ENCODE measurements around the gene SUPT3H. TPM values are rescaled to one million over a fixed set of nuclear protein-coding genes. Genes with fewer than 3 reads are reported as not detected.
A peak's percentile ranks its signal among the peaks of the same experiment; 100 is the strongest.

Gene SUPT3H
- total RNA-seq, 2 experiments from 2014 or later, result 10.1 to 11.6 TPM

- no peaks in the 10 kb centered on the region for H3K9me3 Mint-ChIP-seq
- DNase-seq (no peak), ATAC-seq (ENCODE audit: low read depth) (no peak)
- no peaks in the 10 kb centered on the region for H3K27me3 Mint-ChIP-seq
- POLR2A ChIA-PET, result interaction anchor here (1.0 to 2.2 kb wide), 5 partner anchors 9 to 721 kb away, joined by 3 to 13 read pairs (median 4); partner anchors contain the start of gene RUNX2
- peaks cover 1% of the 10 kb centered on the region for H3K36me3 Mint-ChIP-seq
- H3K4me1 Mint-ChIP-seq, result peaks cover 23% of the 10 kb centered on the region
- H3K27ac Mint-ChIP-seq, result peak overlapping the region; percentile 97
- peak overlapping the region; percentile 99 for H3K4me3 Mint-ChIP-seq
Measured at GRCh38 chr6:45376310-45377042, 1.3 kb downstream of the SUPT3H start.

GRCh38 chr6:45375449-45375848, 2.3 kb downstream of the SUPT3H start:
- Mint-ChIP-seq H3K4me3 (no peak overlapping the region), H3K36me3 (peaks cover 1% of the 10 kb centered on the region), H3K27me3 (no peaks in the 10 kb centered on the region), H3K27ac (no peak overlapping the region), H3K9me3 (no peaks in the 10 kb centered on the region), H3K4me1 (peaks cover 25% of the 10 kb centered on the region)
- POLR2A ChIA-PET, result no interaction called here
- no peak for DNase-seq
- no peak for ATAC-seq (ENCODE audit: low read depth)

DNA sequence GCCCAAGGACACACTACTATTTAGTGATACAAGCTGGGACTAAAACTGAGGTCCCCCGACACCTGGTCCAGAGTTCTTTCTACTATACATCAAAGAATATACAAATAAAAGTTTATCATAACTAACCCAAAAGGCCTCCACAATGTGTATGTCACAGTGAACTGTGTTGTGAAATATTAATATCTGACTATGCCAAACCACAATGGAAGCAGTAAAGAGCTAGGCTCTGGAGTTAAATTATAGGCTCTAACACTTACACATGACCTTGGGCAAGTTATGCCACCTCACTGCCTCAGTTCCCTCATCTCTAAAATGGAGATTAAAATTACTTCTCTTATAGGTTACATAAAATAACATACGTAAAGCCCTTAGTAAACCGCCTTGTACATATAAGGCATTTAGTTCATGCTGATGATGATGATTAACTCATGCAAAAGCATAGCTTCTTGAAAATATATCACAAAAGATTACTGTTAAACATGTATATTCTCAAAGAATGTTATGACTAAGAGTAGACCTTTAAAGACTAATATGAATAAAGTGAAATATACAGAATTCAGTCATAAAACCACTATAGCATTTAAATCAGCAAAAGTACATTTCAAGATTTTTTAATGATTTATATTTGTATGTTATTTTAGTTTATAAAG, 5.7 kb downstream of the SUPT3H start:
- H3K27me3 Mint-ChIP-seq, result no peaks in the 10 kb centered on the region

GRCh38 chr6:45369870-45370269, 7.9 kb downstream of the SUPT3H start:
- Mint-ChIP-seq H3K4me3 (no peak overlapping the region), H3K9me3 (no peaks in the 10 kb centered on the region), H3K27me3 (no peaks in the 10 kb centered on the region), H3K27ac (no peak overlapping the region), H3K4me1 (peaks cover 6% of the 10 kb centered on the region), H3K36me3 (peaks cover 9% of the 10 kb centered on the region)
- ATAC-seq (ENCODE audit: low read depth) (no peak), DNase-seq (no peak)
- POLR2A ChIA-PET, result no interaction called here

More for the DNA sequence above, 5.7 kb downstream of the SUPT3H start:
- POLR2A ChIA-PET, result no interaction called here
- Mint-ChIP-seq H3K27ac (no peak overlapping the region), H3K36me3 (peaks cover 7% of the 10 kb centered on the region), H3K4me3 (no peak overlapping the region), H3K9me3 (no peaks in the 10 kb centered on the region), H3K4me1 (peaks cover 19% of the 10 kb centered on the region)
- ATAC-seq (ENCODE audit: low read depth), result no peak
- no peak for DNase-seq

GRCh38 chr6:45367999-45368398, 9.7 kb downstream of the SUPT3H start:
- Mint-ChIP-seq H3K27ac (no peak overlapping the region), H3K9me3 (no peaks in the 10 kb centered on the region), H3K4me1 (peaks cover 6% of the 10 kb centered on the region), H3K4me3 (no peak overlapping the region), H3K27me3 (no peaks in the 10 kb centered on the region), H3K36me3 (peaks cover 9% of the 10 kb centered on the region)
- DNase-seq (no peak), ATAC-seq (ENCODE audit: low read depth) (no peak)
- POLR2A ChIA-PET, result interaction anchor here (0.6 to 0.7 kb wide), 2 partner anchors 9 to 928 kb away, joined by 3 read pairs; no protein-coding TSS in a partner anchor

DNA sequence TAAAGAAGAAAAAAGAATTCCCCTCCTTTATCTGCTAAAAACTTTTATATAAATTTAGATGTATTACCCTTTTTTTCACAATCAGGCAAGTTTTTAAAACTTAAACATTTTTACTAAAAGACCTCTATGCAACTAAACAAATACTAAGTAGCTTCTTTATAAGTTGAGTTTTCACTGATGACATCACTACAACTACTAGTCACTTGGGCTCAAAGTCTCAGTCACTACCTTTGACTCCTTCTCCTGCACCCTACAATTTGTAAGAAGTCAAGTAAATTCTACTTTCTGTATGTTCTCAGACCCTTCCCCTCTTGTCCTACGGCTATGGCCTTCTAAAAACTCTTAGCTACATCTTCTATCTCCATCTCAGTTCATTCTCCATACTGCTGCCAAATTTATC, 11.2 kb downstream of the SUPT3H start:
- Mint-ChIP-seq H3K4me3 (no peak overlapping the region), H3K27me3 (no peaks in the 10 kb centered on the region), H3K36me3 (peaks cover 12% of the 10 kb centered on the region), H3K27ac (no peak overlapping the region), H3K4me1 (peaks cover 6% of the 10 kb centered on the region), H3K9me3 (no peaks in the 10 kb centered on the region)
- DNase-seq, result no peak
- no peak for ATAC-seq (ENCODE audit: low read depth)
- POLR2A ChIA-PET, result interaction anchor here (1.0 kb wide), 1 partner anchor 22 kb away, joined by 3 read pairs; no protein-coding TSS in a partner anchor

DNA sequence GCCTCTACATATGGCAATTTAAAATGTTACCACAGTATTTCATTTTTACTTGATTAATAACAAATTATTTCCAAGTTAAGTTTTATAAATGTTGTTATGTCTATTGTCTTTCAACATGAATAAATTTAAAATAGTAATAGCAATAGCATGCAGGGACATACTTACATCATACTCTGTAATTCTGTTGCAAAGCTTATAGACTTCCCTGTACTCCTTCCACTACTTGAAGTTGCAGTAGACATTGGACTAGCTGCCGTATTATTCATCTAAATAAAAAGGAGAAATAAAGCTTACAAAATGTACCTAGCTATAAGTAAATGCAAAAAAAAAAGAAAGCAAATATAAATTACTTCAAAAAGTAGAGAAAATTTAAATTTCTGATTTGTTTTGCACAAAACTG, 12.7 kb downstream of the SUPT3H start:
- POLR2A ChIA-PET, result no interaction called here
- H3K27ac Mint-ChIP-seq, result no peak overlapping the region
- peaks cover 4% of the 10 kb centered on the region for H3K4me1 Mint-ChIP-seq
- DNase-seq (no peak), ATAC-seq (ENCODE audit: low read depth) (no peak)
- H3K4me3 Mint-ChIP-seq, result no peak overlapping the region
- H3K27me3 Mint-ChIP-seq, result no peaks in the 10 kb centered on the region
- no peaks in the 10 kb centered on the region for H3K9me3 Mint-ChIP-seq
- peaks cover 12% of the 10 kb centered on the region for H3K36me3 Mint-ChIP-seq

- no peaks in the 10 kb centered on the region for H3K9me3 Mint-ChIP-seq
- no peak overlapping the region for H3K4me3 Mint-ChIP-seq
- H3K4me1 Mint-ChIP-seq, result peaks cover 3% of the 10 kb centered on the region
- POLR2A ChIA-PET, result no interaction called here
- peaks cover 7% of the 10 kb centered on the region for H3K36me3 Mint-ChIP-seq
- no peaks in the 10 kb centered on the region for H3K27me3 Mint-ChIP-seq
- H3K27ac Mint-ChIP-seq, result no peak overlapping the region
- DNase-seq (no peak), ATAC-seq (ENCODE audit: low read depth) (no peak)
Measured at GRCh38 chr6:45364466-45364865, 13.3 kb downstream of the SUPT3H start.

- H3K27me3 Mint-ChIP-seq, result no peaks in the 10 kb centered on the region
- no peaks in the 10 kb centered on the region for H3K9me3 Mint-ChIP-seq
- ATAC-seq (ENCODE audit: low read depth) (no peak), DNase-seq (no peak)
- H3K27ac Mint-ChIP-seq, result no peak overlapping the region
- no peak overlapping the region for H3K4me3 Mint-ChIP-seq
- H3K4me1 Mint-ChIP-seq, result peaks cover 10% of the 10 kb centered on the region
- POLR2A ChIA-PET, result no interaction called here
- peaks cover 7% of the 10 kb centered on the region for H3K36me3 Mint-ChIP-seq
Measured at GRCh38 chr6:45353654-45354053, 24.1 kb downstream of the SUPT3H start.

DNA sequence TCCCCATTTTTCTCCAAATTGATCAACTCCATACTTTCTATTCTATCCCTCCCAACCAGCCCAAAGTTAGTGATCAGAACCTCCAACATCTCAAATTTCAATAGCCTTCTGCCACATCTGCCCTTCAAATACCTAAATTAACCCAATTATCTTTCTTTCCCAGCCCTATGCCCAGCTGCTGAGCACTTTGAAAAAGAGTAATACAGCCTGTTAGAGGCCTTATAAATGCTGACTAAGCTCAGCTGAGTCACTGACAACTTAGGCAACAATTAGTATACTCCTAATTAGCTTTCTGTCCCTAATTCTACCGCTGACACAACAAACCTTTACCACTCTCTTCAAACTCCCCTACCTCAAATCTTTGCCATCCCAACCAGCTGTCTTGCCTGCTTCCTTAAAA, 26.1 kb downstream of the SUPT3H start:
- Mint-ChIP-seq H3K4me1 (peaks cover 10% of the 10 kb centered on the region), H3K36me3 (peaks cover 9% of the 10 kb centered on the region), H3K4me3 (peak overlapping the region; percentile 26), H3K27me3 (no peaks in the 10 kb centered on the region), H3K9me3 (no peaks in the 10 kb centered on the region), H3K27ac (no peak overlapping the region)
- POLR2A ChIA-PET, result no interaction called here
- DNase-seq, result no peak
- ATAC-seq (ENCODE audit: low read depth), result no peak

DNA sequence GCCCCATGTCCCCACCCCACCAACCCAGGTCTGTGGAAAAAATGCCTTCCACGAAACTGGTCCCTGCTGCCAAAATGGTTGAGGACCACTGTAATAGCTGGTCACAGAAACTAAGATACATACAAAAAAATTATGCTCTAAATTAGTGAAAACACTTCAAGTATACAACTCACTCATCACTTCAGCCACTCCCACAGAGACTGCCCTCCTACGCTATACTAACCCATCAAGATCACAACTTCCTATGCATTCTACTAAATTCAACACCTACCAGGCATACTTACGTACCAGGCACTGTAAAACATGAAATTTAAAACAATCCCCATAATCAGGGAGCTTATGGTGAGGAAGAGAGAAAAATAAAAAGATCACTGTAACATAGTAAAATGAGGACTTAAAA, 26.7 kb downstream of the SUPT3H start:
- no peak overlapping the region for H3K27ac Mint-ChIP-seq
- H3K4me1 Mint-ChIP-seq, result peaks cover 10% of the 10 kb centered on the region
- POLR2A ChIA-PET, result no interaction called here
- H3K9me3 Mint-ChIP-seq, result no peaks in the 10 kb centered on the region
- no peak for DNase-seq
- peaks cover 10% of the 10 kb centered on the region for H3K36me3 Mint-ChIP-seq
- no peak for ATAC-seq (ENCODE audit: low read depth)
- peak overlapping the region; percentile 26 for H3K4me3 Mint-ChIP-seq
- no peaks in the 10 kb centered on the region for H3K27me3 Mint-ChIP-seq

DNA sequence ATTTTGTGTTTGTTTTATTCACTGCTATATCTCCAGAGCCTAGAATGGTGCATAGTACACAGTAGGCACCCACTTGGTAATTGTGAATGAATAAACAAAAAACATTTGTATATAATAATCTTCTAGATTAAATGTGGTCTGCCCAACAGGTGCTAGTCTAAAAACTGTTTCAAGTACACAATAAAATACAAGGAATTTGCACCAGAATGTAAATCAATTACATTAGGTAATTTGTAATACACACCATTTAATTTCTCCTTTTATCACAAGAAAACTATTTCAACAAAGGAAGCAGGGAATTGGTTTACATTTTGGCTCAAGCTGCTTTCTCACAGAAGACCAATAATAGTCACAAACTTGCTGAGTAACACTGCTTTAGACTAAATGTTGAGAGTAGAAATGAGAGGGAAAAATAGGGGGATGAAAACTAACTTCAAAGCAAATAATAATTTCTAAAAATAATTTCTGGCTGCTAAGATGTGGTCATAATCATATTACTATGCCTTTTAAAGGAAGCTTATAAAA, 27.5 kb downstream of the SUPT3H start:
- Mint-ChIP-seq H3K9me3 (no peaks in the 10 kb centered on the region), H3K4me1 (peaks cover 10% of the 10 kb centered on the region), H3K36me3 (peaks cover 12% of the 10 kb centered on the region), H3K27me3 (no peaks in the 10 kb centered on the region), H3K27ac (no peak overlapping the region), H3K4me3 (no peak overlapping the region)
- POLR2A ChIA-PET, result no interaction called here
- DNase-seq (no peak), ATAC-seq (ENCODE audit: low read depth) (no peak)

DNA sequence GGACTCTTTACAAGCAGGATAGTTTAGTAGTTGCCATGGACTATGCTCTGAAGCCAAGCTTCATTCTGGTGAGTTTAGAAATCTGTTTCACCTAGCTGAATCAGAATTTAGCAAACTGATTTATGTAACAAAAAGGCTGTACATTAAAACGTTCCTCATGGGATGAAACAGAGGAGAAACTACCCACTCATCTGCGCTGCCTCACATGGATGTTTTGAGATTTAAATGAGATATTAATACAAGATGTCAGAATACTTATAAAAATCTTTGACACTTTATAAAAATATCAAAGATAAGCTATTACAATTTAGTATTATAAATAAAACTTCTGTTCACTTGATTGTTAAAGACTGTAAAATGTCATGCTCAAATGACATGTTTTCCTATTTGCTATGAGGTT, 32.8 kb downstream of the SUPT3H start:
- no peaks in the 10 kb centered on the region for H3K9me3 Mint-ChIP-seq
- DNase-seq (no peak), ATAC-seq (ENCODE audit: low read depth) (no peak)
- no peak overlapping the region for H3K27ac Mint-ChIP-seq
- H3K4me1 Mint-ChIP-seq, result no peaks in the 10 kb centered on the region
- no peaks in the 10 kb centered on the region for H3K27me3 Mint-ChIP-seq
- H3K36me3 Mint-ChIP-seq, result peaks cover 19% of the 10 kb centered on the region
- no peak overlapping the region for H3K4me3 Mint-ChIP-seq
- POLR2A ChIA-PET, result interaction anchor here (0.7 kb wide), 1 partner anchor 22 kb away, joined by 3 read pairs; no protein-coding TSS in a partner anchor

DNA sequence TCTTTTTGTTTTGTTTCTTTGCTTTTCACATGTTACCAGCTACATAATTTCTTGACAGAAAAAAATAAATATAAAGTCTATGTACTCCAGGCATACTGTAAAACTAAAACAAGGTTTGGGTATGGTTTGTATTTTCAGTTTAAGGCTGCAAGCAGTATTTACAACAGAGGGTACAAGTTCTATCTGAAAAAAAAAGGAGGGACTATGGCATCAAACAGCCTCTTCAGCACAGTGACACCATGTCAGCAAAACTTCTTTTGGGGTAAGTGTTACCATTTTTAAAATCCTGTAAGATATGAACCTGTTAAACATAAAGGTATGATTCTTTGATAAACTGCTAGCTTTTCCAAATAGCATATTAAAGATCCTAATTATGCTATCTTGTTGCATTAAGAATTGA, 49.2 kb downstream of the SUPT3H start:
- H3K9me3 Mint-ChIP-seq, result no peaks in the 10 kb centered on the region
- peaks cover 47% of the 10 kb centered on the region for H3K4me1 Mint-ChIP-seq
- POLR2A ChIA-PET, result interaction anchor here (1.2 to 2.1 kb wide), 2 partner anchors 49 to 666 kb away, joined by 3 to 13 read pairs; partner anchors contain the start of gene SUPT3H
- DNase-seq, result no peak
- H3K36me3 Mint-ChIP-seq, result peaks cover 6% of the 10 kb centered on the region
- ATAC-seq (ENCODE audit: low read depth), result peak; percentile 29
- peak overlapping the region; percentile 82 for H3K27ac Mint-ChIP-seq
- peak overlapping the region; percentile 84 for H3K4me3 Mint-ChIP-seq
- no peaks in the 10 kb centered on the region for H3K27me3 Mint-ChIP-seq
